Measurements from ENCODE around the gene BIRC6.

Gene BIRC6

GRCh38 chr2:32372519-32373182 is 15.8 kb downstream of the BIRC6 start:
- no peak for DNase-seq

DNA sequence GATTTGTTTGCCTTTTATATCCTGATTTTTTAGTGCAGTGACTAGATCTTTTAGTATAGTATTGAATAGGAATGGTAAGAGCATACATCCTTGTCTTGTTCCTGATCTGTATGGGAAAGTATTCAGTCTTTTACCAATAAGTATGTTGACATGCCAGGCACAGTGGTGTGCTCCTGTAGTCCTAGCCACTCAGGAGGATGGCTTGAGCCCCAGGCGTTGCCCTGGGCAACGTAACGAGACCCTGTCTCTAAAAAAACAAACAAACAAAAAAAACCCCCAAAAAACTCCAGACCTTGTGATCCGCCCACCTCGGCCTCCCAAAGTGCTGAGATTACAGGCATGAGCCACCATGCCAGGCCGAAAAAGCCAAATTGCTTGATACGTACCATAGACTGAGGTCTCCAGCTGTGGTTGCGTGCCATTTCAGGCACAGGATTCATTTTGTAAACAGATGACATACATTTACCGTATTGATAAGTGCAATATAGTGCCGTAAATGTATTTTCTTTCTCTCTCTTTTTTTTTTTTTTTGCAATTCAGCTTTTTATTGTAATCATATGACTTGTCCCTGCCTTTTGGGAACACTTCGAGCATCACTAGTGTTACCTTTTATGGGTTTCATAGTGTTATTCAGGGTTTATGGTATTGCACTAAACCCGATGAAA is 18.5 kb downstream of the BIRC6 start:
- DNase-seq, result no peak

GRCh38 chr2:32376756-32377155 is 19.9 kb downstream of the BIRC6 start:
- no peak for DNase-seq

- DNase-seq, result no peak
Measured at GRCh38 chr2:32377928-32378327, 21.1 kb downstream of the BIRC6 start.

DNA sequence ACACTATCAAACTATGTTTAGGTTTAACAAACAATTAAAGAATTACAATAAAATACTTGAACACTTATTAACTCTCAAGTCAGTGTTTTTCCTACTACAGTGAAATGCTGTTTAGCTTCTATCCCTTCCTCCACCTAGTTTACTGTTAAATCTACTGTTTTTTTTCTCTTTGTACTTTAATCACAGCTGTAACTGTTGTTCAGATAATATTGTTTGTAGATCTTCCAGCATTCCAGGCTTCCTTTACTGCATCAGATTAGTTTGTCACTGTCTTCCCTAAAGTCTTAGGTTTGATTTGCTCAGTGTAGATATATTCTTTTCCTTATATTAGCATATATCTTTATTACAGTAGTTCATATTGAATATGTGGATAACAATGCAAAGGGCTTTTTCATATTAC is 22.5 kb downstream of the BIRC6 start:
- DNase-seq, result no peak

DNA sequence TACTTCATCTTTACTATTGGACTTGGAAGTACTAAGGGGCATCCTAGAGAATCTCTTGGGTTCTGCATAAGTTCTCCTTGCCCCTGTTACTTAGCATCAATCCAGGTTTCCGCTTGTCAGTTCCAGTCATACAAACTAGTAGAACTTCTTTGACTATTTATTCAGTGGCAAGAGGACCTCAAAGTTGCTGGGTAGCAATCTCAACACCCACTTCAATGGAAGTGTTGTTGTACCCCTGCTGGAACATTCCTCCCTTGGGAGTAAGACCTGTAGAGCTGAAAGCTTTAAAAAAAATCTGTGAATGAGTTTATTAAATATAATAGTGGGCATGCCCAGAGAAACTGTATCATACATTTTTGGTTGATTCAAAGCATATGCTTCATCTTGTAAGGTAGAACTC is 27.0 kb downstream of the BIRC6 start:
- no peak for DNase-seq

DNA sequence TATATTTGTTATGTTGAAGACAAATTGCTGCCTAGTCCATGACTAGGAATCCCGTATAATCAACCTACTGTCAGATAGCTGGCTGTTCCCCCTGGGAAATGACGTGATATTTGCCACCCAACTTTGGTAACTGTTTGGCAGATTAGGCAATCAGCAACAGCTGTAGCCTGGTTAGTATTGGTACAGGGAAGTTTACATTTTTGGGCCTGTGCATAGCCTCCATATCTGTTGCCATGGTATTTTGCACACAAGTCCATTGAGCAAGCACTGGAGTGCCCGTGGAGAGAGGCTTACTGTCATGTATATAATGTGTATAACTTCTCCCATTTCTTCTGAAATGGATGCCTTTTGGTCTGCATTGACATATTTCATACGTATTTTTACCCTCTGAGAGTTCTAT is 27.7 kb downstream of the BIRC6 start:
- no peak for DNase-seq

DNA sequence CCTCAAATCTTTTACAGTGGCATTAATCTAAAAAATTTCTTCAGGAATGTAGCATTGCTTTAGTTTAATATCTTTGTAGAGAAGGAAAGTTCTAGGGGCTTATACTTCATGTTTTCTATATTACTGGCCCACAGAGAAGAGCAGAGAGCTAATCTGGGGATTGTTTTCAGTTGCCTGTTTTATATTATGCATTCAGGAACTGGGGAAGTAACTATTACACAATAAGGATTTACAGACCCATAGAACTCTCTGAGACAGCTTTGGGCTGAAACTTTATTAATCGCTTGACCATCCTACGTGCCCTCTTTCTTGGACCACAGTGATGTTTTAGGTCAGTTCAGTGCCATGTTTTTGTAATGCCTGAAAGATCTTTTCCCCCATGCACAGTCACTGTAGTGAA is 29.9 kb downstream of the BIRC6 start:
- no peak for DNase-seq

DNA sequence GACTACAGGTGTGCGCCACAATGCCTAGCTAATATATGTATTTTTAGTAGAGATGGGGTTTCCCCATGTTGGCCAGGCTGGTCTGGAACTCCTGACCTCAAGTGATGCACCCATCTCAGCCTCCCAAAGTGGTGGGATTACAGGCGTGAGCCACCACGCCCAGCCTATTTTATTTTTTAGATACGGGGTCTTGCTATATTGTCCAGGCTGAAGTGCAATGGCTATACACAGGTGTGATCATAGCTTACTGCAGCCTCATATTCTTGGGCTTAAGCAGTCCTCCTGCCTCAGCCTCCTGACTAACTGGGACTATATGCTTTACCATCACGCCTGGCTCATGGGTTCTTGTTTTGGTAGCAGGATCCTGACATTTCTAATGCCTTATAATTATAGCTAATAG is 42.4 kb downstream of the BIRC6 start:
- no peak for DNase-seq

DNA sequence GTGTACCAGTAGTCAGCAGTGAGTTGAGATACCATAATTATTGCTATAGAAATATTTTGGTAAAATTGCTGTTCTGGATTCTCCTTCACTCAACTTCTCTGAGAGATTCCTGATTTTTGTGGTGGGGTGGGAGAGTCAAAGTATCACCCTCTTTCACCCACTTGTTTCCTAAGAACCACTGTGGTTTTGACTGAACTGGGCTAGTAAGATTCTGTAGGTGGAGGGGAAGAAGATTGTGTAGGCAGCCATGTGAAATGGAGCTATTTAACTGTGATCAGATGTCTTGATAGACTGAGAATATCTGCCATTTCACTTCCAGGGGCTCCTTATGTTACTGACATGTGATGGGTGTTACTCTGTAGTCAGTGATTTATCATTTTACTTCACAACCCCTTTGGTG is 45.3 kb downstream of the BIRC6 start:
- no peak for DNase-seq

DNA sequence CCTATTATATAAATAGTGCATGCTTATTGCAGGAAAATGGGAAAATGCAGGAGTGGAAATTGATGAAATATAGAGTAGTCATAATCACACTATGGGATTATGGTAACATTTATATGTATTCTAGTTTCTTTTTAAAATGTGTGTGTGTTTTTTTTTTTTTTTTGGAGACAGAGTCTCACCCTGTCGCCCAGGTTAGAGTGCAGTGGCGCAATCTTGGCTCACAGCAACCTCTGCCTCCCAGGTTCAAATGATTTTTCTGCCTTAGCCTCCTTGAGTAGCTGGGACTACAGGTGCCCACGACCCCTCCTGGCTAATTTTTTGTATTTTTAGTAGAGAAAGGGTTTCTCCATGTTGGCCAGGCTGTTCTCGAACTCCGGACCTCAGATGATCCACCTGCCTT is 47.0 kb downstream of the BIRC6 start:
- no peak for DNase-seq

- DNase-seq, result no peak
Measured at GRCh38 chr2:32404691-32405090, 47.9 kb downstream of the BIRC6 start.

DNA sequence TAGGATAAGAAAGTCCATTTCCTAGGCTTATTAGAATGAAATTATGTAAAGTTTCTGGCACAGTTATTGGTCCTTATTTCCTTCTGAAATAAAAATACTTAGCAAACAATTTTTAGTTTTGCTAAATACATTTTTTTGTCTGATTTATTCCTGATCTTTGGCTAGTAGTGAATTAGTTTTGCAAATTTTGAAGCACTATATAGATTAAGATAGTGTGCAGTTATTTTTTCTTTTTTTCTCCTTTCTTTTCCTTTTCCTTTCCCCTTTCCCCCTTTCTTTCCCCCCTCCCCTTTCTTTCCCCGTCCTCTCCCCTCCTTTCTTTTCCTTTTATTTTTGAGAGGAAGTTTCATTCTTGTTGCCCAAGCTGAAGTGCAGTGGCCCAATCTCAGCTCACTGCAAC is 59.7 kb downstream of the BIRC6 start:
- no peak for DNase-seq

DNA sequence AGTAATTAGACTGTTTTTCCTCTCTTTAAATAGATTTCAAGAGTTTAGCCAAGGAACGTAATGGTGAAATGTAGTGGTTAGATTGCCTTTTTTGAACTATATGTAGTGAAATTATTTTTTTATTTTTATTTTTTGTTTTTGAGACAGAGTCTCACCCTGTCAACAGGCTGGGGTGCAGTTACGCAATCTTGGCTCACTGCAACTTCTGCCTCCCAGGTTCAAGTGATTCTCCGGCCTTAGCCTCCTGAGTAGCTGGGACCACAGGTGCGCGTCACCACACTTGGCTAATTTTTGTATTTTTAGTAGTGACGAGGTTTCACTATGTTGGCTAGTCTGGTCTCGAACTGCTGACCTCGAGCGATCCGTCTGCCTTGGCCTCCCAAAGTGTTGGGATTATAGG is 60.8 kb downstream of the BIRC6 start:
- no peak for DNase-seq

DNA sequence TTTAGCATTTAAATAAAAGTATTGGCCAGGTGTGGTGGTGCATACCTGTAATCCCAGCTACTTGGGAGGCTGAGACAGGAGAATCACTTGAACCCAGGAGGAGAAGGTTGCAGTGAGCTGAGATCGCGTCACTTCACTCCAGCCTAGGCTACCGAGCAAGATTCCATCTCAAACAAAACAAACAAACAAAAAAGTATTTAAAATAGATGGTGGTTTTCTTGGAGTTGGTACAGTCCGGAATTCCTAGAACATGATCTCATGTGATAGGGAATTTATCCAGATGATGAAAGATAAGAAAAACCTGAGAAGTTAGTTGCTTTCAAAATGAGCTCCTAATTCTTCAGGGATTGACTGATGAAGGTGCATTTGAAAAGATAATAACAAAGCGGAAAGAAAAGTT is 62.0 kb downstream of the BIRC6 start:
- no peak for DNase-seq

DNA sequence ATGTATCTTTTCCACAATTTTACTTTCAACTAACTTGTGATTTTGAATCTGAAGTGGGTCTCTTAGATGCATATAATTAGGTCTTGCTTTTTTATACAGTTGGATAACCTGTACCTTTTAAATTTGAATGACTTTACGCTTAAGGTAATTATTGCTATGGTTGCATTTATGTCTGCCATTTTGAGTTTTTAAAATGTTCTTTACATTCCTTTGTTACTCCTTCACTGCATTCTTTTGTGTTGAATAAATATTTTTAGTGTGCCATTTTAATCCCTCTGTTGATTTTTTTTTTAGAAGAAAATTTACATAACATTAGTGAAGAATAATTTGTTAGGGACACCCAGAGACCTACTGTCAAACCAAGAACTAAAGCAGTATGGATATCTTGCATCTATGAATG is 65.3 kb downstream of the BIRC6 start:
- no peak for DNase-seq

DNA sequence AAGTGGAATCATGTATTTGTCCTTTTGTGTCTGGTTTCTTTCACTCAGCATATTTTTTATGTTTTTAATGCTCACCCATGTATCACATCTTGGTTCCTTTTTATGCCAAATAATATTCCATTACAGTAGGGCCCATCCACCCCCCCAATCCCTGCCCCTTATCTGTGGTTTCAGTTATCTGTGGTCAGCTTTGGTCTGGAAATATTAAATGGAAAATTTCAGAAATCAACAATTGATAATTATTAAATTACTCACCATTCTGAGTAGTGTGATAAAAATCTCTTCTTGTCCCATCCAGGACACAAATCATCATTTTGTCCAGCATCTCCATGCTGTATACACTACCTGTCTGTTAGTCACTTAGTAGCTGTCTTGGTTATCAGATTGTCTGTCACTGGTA is 66.7 kb downstream of the BIRC6 start:
- DNase-seq, result no peak

- no peak for DNase-seq
Measured at GRCh38 chr2:32424739-32425138, 67.9 kb downstream of the BIRC6 start.

DNA sequence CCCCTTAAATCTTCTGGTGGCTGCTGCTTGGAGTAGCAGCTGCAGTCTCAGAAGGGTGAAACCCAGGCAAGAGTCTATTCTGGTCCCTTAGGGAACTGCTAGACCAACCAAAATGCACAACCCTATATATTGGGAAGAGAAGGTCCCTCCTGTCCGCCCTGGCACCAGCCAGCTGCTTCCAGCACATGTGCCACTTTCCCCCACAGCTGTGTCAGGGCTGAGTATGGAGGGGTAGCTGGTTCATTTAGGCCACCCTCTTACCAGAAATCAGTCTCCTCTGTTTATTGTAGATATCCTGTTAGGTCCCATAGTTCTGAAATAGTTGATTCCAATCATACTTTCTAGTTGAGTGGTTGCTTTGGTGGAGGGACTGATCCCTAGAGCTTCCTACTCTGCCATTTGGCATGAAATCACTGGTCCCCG is 68.9 kb downstream of the BIRC6 start:
- DNase-seq, result no peak

- DNase-seq, result no peak
Measured at GRCh38 chr2:32427672-32428610, 71.1 kb downstream of the BIRC6 start.

DNA sequence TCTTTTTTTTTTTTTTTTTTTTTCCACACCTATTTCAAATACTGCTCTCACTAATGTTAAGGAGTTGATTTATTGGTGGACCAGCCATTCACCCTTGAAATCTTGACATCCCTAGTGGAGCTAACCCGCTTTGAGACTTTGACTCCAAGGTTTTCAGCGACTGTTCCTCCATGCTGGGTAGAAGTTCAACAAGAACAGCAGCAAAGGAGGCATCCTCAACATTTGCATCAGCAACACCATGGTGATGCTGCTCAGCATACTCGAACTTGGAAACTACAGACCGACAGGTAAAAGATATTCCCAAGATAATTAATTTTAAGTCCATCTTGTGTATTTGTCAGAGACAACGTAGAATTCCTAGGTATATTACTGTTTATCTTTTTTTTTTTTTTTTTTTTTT is 74.0 kb downstream of the BIRC6 start:
- DNase-seq, result no peak

DNA sequence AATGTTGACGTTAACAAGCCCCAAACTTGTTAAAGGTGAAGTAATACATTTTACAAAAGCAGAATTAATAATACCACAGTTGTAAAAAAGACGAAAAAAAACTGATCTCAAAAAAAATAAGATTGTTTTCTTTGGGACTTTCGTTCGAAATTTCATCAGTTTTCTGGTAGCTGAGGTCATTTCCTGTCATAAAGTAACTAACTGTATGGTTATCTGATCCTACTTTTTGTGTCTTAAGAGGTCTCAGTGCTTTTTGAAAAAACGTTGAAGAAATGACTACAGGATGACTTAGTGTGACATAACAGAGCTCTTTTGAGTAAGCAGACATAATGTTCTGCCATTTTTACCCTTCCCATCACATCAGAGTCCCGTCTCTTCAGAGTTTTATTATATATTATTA is 79.3 kb downstream of the BIRC6 start:
- no peak for DNase-seq

GRCh38 chr2:32442020-32442467 is 85.2 kb downstream of the BIRC6 start:
- no peak for DNase-seq

- no peak for DNase-seq
Measured at GRCh38 chr2:32446369-32446768, 89.5 kb downstream of the BIRC6 start.
